Amniotic epithelial cell (primary cell): Measurements from ENCODE around the gene RABGEF1.

Experiments used
- DNase-seq: peaks from one replicate; pipeline ENCODE4 v3.0.0-alpha.2; 2010; ENCODE audit warnings: low read depth

The RABGEF1 gene

GRCh38 chr7:66847879-66848790 is 107.6 kb downstream of the RABGEF1 start:
- DNase-seq, result peak; percentile 93

- DNase-seq, result no peak
Measured at GRCh38 chr7:66859339-66859738, 118.8 kb downstream of the RABGEF1 start.

- peak; percentile 11 for DNase-seq
Measured at GRCh38 chr7:66859794-66860645, 119.5 kb downstream of the RABGEF1 start.

- DNase-seq, result no peak
Measured at GRCh38 chr7:66860767-66861166, 120.2 kb downstream of the RABGEF1 start.
